HCT116 (cell line): Measurements from ENCODE around the gene OSGIN1. TPM values are rescaled to one million over a fixed set of nuclear protein-coding genes. Genes with fewer than 3 reads are reported as not detected.

Experiments used
- ATAC-seq: fragments of 200-7000 bp; cut with Tn5 transposase; 2 replicates; pipeline ENCODE4 v1.9.1; 2020; ENCODE audit warnings: mild to moderate bottlenecking, moderate library complexity
- BruUV-seq: library from RNA; stranded (reverse); fragments of 400-500 nt; replicated peaks from 2 replicates; lab custom pipeline; 2021; lab: Mats Ljungman, UMichigan
- CTCF ChIA-PET: fragments of 300-600 bp; sonication (Branson Sonifier 250); formaldehyde crosslinking; loops from one replicate; lab custom pipeline; 2021; ENCODE audit warnings: antibody characterized with exemption; lab: Charles Lee
- POLR2A ChIA-PET: fragments of 300-600, 350-600 bp; sonication (Branson Sonifier 250); formaldehyde crosslinking; loops from one replicate; lab custom pipeline; 2021; ENCODE audit warnings: antibody characterized with exemption; lab: Charles Lee
- RAD21 ChIA-PET, 2 experiments: fragments of 300-600 bp; sonication (Branson Sonifier 250); formaldehyde crosslinking; loops; one replicate each; lab custom pipeline; 2023; ENCODE audit warnings: low total read pairs in 2 of 2; ENCODE audit not compliant: uncharacterized antibody in 2 of 2, unreplicated experiment in 2 of 2, low non-redundant PET in 1 of 2; lab: Charles Lee
- DNase-seq: peaks from one replicate; pipeline ENCODE4 v3.0.0-alpha.2; 2010; ENCODE audit warnings: low read depth, low spot score
- H2AFZ ChIP-seq: fragments of 200-600 bp; shearing (Covaris generic), sonication (generic); 2 replicates; pipeline ENCODE4 v1.6.1; 2017; ENCODE audit warnings: low read depth, mixed run types, mixed read lengths, antibody characterized with exemption, low read length; ENCODE audit not compliant: poor library complexity, severe bottlenecking
- H3K27ac ChIP-seq: 2 replicates; pipeline ENCODE4 v1.5.1; 2012; ENCODE audit warnings: low read depth, low read length
- H3K27me3 ChIP-seq: fragments of 200-600 bp; sonication (generic); 2 replicates; pipeline ENCODE4 v1.6.1; 2016; ENCODE audit warnings: mixed run types, low read length, mixed read lengths; ENCODE audit not compliant: insufficient read depth
- H3K36me3 ChIP-seq, 2 experiments: fragments of 200-500 bp in 1 of 2; fragments of 200-600 bp in 1 of 2; sonication (Bioruptor generic) in 1 of 2; sonication (generic) in 1 of 2; 2 replicates each; pipeline versions ENCODE4 v1.5.1 to v1.6.1; 2014 to 2016; ENCODE audit warnings: low read length in 2 of 2, inconsistent platforms in 1 of 2, mixed read lengths in 1 of 2, mixed run types in 1 of 2; ENCODE audit not compliant: insufficient read depth in 2 of 2, control insufficient read depth in 1 of 2
- H3K4me1 ChIP-seq, 2 experiments: fragments of 200-600 bp in 1 of 2; sonication (generic) in 1 of 2; 2 replicates each; pipeline versions ENCODE4 v1.5.1 to v1.6.1; 2012 to 2017; ENCODE audit warnings: low read length in 2 of 2, inconsistent platforms in 1 of 2, mild to moderate bottlenecking in 1 of 2, mixed read lengths in 1 of 2, mixed run types in 1 of 2, moderate library complexity in 1 of 2; ENCODE audit not compliant: insufficient read depth in 2 of 2, control insufficient read depth in 1 of 2
- H3K4me2 ChIP-seq: fragments of 200-600 bp; sonication (generic); 2 replicates; pipeline ENCODE4 v1.6.1; 2017; ENCODE audit warnings: mixed run types, low read length, mixed read lengths
- H3K4me3 ChIP-seq, 2 experiments: fragments of 200-600 bp in 1 of 2; sonication (generic) in 1 of 2; replicated peaks in 1 of 2; 2 replicates each; pipeline ENCODE4 v1.5.1; 2011 to 2016; ENCODE audit warnings: low read length in 2 of 2, control low read depth in 1 of 2, low read depth in 1 of 2, mild to moderate bottlenecking in 1 of 2, mixed read lengths in 1 of 2, mixed run types in 1 of 2
- H3K79me2 ChIP-seq: fragments of 200-600 bp; sonication (generic); 2 replicates; pipeline ENCODE4 v1.6.1; 2017; ENCODE audit warnings: mild to moderate bottlenecking, mixed run types, low read length, moderate library complexity, mixed read lengths; ENCODE audit not compliant: insufficient read depth
- H3K9ac ChIP-seq: fragments of 200-600 bp; sonication (generic); 2 replicates; pipeline ENCODE4 v1.6.1; 2016; ENCODE audit warnings: low read length, mixed read lengths
- H3K9me2 ChIP-seq: fragments of 200-600 bp; sonication (generic), shearing (Covaris generic); 2 replicates; pipeline ENCODE4 v1.6.1; 2017; ENCODE audit warnings: mixed run types, mild to moderate bottlenecking, moderate library complexity; ENCODE audit not compliant: insufficient read depth
- H3K9me3 ChIP-seq, 2 experiments: fragments of 200-500 bp in 1 of 2; fragments of 200-600 bp in 1 of 2; sonication (Bioruptor generic) in 1 of 2; sonication (generic) in 1 of 2; 2 replicates each; pipeline ENCODE4 v1.6.1; 2014 to 2017; ENCODE audit warnings: low read length in 2 of 2, mixed read lengths in 2 of 2, inconsistent platforms in 1 of 2, low read depth in 1 of 2, mild to moderate bottlenecking in 1 of 2, mixed run types in 1 of 2, moderate library complexity in 1 of 2; ENCODE audit not compliant: control insufficient read depth in 1 of 2, insufficient read depth in 1 of 2
- H4K20me1 ChIP-seq: fragments of 200-600 bp; sonication (generic), shearing (Covaris generic); 2 replicates; pipeline ENCODE4 v1.6.1; 2017; ENCODE audit warnings: mixed run types, mild to moderate bottlenecking, moderate library complexity; ENCODE audit not compliant: insufficient read depth
- JUND ChIP-seq: IDR thresholded peaks from 2 replicates; pipeline ENCODE4 v1.6.1; 2012
- POLR2A ChIP-seq: IDR thresholded peaks from 2 replicates; pipeline ENCODE4 v1.7.0; 2011; ENCODE audit warnings: borderline replicate concordance; ENCODE audit not compliant: insufficient read depth, insufficient read length; ENCODE audit errors: extremely low read depth
- POLR2AphosphoS5 ChIP-seq: IDR thresholded peaks from 2 replicates; pipeline ENCODE4 v1.6.1; 2011; ENCODE audit warnings: mild to moderate bottlenecking, low read depth, low read length, moderate library complexity
- ZNF274 ChIP-seq: fragments of 200-500 bp; sonication (Bioruptor generic); IDR thresholded peaks from 2 replicates; pipeline ENCODE4 v1.6.1; 2014; ENCODE audit warnings: mild to moderate bottlenecking, low read depth, low read length, inconsistent platforms
- intact Hi-C: fragments of 100-400 bp; cut with micrococcal nuclease; formaldehyde crosslinking; loops from 2 replicates; pipeline ENCODE4 v1.10.0; 2022
- total RNA-seq: library from RNA; stranded (reverse); gene quantifications from one replicate; pipeline ENCODE4 v1.2.1, GENCODE V29; 2021; ENCODE audit not compliant: unreplicated experiment

Gene OSGIN1
- total RNA-seq, 1 experiment from 2014 or later: 19.8 TPM

DNA sequence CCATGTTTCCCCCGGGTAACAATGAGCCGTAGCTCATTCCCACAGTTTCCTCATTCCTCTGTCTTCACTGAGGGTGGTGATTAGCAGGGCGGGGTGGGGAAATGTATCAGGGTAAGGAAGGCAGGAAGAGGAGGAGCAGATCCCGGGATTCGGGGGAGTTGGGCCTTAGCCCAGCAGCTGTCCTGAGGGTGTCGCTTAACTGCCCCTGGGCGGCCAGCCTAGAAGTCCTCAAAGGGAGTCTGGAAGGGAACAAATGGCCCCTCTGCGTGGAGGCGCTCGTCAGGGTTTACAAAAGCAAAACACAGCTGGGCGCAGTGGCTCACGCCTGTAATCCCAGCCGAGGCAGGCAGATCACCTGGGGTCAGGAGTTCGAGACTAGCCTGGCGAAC lies 39.8 kb upstream of the OSGIN1 start:
- H3K9me3 ChIP-seq: no peaks in the 10 kb centered on the region
- POLR2A ChIA-PET: no interaction called here
- H3K9ac ChIP-seq: no peak overlapping the region
- no peak for ATAC-seq
- RAD21 ChIA-PET: no interaction called here
- H3K27me3 ChIP-seq: no peaks in the 10 kb centered on the region
- H3K4me1 ChIP-seq: peaks cover 0 to 16% of the 10 kb centered on the region in 2 experiments; a peak in 1 of 4 replicates
- H3K27ac ChIP-seq: no peak overlapping the region
- H2AFZ ChIP-seq: no peak overlapping the region
- no peaks in the 10 kb centered on the region for H4K20me1 ChIP-seq
- no peak for TF ChIP-seq ZNF274
- H3K36me3 ChIP-seq: 0 out of 4 replicates have a peak, but pooled peaks cover 1 to 8% of the 10 kb centered on the region in 2 experiments
- no peak overlapping the region for H3K4me3 ChIP-seq
- intact Hi-C loops: no loop called here
- no peaks in the 10 kb centered on the region for H3K79me2 ChIP-seq
- no TSS peak for BruUV-seq
- H3K4me2 ChIP-seq: no peak overlapping the region
- no peak for DNase-seq
- H3K9me2 ChIP-seq: no peaks in the 10 kb centered on the region
- CTCF ChIA-PET: interaction anchor here (1.2 kb wide), 1 partner anchor 14 kb away, joined by 4 read pairs; no protein-coding TSS in a partner anchor

DNA sequence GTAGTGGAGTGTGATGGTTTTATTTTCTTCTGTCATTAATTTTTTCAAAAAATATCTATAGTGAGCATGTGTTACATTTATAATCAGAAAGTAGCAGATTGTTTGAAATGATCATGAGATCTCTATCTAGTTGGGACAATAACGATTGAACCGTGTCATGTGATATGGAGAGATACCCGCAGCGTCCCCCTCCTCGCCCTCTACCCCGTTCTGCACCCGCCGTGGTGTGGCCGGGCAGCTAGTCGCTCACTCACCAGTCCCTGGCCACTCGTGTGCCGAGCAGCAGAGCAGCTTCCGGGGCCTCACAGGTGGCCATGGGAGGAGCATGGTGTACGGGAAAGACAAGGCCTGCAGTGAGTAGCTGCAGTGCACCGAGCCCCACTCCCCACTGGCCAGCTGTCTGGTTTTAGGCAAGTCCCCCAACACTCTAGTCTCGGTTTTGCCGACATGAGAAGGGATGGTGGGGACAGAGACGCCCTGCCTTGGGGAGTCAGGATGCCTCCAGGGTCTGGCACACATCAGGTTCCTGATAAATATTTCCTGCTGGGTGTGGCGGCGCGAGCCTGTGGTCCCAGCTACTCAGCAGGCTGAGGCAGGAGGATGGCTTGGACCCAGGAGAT lies 38.8 kb upstream of the OSGIN1 start:
- Histone ChIP-seq H3K9me2 (no peaks in the 10 kb centered on the region), H3K4me2 (no peak overlapping the region), H2AFZ (no peak overlapping the region), H3K79me2 (no peaks in the 10 kb centered on the region), H3K27ac (no peak overlapping the region), H3K4me1 (peaks cover 0 to 16% of the 10 kb centered on the region in 2 experiments; a peak in 1 of 4 replicates), H4K20me1 (no peaks in the 10 kb centered on the region), H3K9ac (no peak overlapping the region), H3K4me3 (no peak overlapping the region), H3K9me3 (no peaks in the 10 kb centered on the region), H3K36me3 (0 out of 4 replicates have a peak, but pooled peaks cover 8% of the 10 kb centered on the region in 2 experiments), H3K27me3 (no peaks in the 10 kb centered on the region)
- RAD21 ChIA-PET: no interaction called here
- POLR2A ChIA-PET: no interaction called here
- CTCF ChIA-PET: no interaction called here
- no peak for TF ChIP-seq JUND
- no peak for TF ChIP-seq POLR2AphosphoS5
- TF ChIP-seq POLR2A: no peak
- ATAC-seq (no peak), DNase-seq (no peak)
- no TSS peak for BruUV-seq
- intact Hi-C loops: no loop called here
